Measurements from ENCODE around the gene PES1. TPM values are rescaled to one million over a fixed set of nuclear protein-coding genes. Genes with fewer than 3 reads are reported as not detected.
"Not testable (repeated sequence)": the region's sequence is repeated elsewhere in the genome, so short reads cannot be mapped to it uniquely, and the experiment has no call there.

PES1 gene
- total RNA-seq, 1 donor from 2014 or later, result 108 TPM

- FAIRE-seq (no peak), DNase-seq (ENCODE audit: low read depth) (no peak)
- no peak for TF ChIP-seq CTCF (IDR thresholded peaks at IDR 0.05; ENCODE audit: insufficient read depth, low read length, severe bottlenecking)
These were observed 7.3 kb upstream of the PES1 start for GRCh38 chr22:30598986-30599385.

GRCh38 chr22:30596886-30597285 is 5.2 kb upstream of the PES1 start:
- H3K27me3 ChIP-seq (ENCODE audit: control insufficient read depth, insufficient read depth, low read length), result peaks cover 2% of the 10 kb centered on the region
- no peaks in the 10 kb centered on the region for H3K36me3 ChIP-seq (ENCODE audit: control insufficient read depth, insufficient read depth, low read length)
- FAIRE-seq, result no peak
- no peak for DNase-seq (ENCODE audit: low read depth)
- no peak overlapping the region for H3K4me3 ChIP-seq (ENCODE audit: low read depth, low read length)
- no peak for TF ChIP-seq CTCF (IDR thresholded peaks at IDR 0.05; ENCODE audit: insufficient read depth, low read length, severe bottlenecking)

More at GRCh38 chr22:30598986-30599385, 7.3 kb upstream of the PES1 start:
- no peaks in the 10 kb centered on the region for H3K36me3 ChIP-seq (ENCODE audit: control insufficient read depth, insufficient read depth, low read length)
- H3K4me3 ChIP-seq (ENCODE audit: low read depth, low read length), result no peak overlapping the region
- peaks cover 2% of the 10 kb centered on the region for H3K27me3 ChIP-seq (ENCODE audit: control insufficient read depth, insufficient read depth, low read length)

DNA sequence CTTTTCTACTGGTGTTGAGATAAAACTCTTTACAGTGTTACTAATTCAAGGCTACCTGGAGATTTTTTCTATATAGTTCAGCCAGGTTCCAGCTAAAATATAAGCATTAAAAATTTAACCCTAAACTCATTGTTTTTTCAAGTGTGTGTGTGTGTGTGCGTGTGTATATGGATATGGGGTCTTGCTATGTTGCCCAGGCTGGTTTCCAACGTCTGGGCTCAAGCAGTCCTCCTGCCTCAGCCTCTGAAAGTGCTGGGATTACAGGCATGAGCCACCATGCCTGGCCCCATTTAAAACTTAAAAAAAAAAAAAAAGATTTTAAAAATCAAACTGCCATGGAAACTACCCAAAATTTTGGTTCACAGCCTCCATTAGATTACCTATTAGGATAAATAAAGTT is 4.5 kb upstream of the PES1 start:
- peaks cover 2% of the 10 kb centered on the region for H3K27me3 ChIP-seq (ENCODE audit: control insufficient read depth, insufficient read depth, low read length)
- FAIRE-seq, result no peak
- no peak for DNase-seq (ENCODE audit: low read depth)
- TF ChIP-seq CTCF (IDR thresholded peaks at IDR 0.05; ENCODE audit: insufficient read depth, low read length, severe bottlenecking), result no peak
- no peak overlapping the region for H3K4me3 ChIP-seq (ENCODE audit: low read depth, low read length)
- no peaks in the 10 kb centered on the region for H3K36me3 ChIP-seq (ENCODE audit: control insufficient read depth, insufficient read depth, low read length)

GRCh38 chr22:30592360-30592713 is 627 bp upstream of the PES1 start:
- H3K27me3 ChIP-seq (ENCODE audit: control insufficient read depth, insufficient read depth, low read length); DNase-seq (ENCODE audit: low read depth); FAIRE-seq; H3K4me3 ChIP-seq (ENCODE audit: low read depth, low read length): not testable (repeated sequence)
- peaks cover 11% of the 10 kb centered on the region for H3K36me3 ChIP-seq (ENCODE audit: control insufficient read depth, insufficient read depth, low read length)

DNA sequence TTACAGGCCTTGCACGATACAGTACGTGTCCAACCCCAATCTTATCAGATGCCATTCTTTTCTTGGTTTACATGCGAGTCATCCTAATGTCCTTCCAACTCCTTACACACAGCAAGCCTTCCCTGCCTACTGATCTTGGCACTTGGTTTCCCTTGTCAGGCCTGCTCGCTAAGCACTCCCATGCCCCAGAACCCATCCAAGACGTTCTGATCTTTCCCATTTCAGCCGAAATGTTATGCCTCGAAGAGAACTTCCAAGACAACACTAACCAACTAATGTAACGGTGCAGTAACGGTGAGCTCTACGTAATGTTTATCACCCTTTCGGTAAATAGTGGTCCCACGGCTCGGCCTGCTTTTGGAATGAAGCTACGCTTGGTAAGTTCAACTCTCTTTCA is 521 bp downstream of the PES1 start:
- peaks cover 18% of the 10 kb centered on the region for H3K36me3 ChIP-seq (ENCODE audit: control insufficient read depth, insufficient read depth, low read length)
- H3K4me3 ChIP-seq (ENCODE audit: low read depth, low read length), result peak overlapping the region; percentile 89
- H3K27me3 ChIP-seq (ENCODE audit: control insufficient read depth, insufficient read depth, low read length), result peaks cover 2% of the 10 kb centered on the region
- FAIRE-seq (no peak), DNase-seq (ENCODE audit: low read depth) (peak; percentile 29)
- no peak for TF ChIP-seq CTCF (IDR thresholded peaks at IDR 0.05; ENCODE audit: insufficient read depth, low read length, severe bottlenecking)

- DNase-seq (ENCODE audit: low read depth), result no peak
- H3K36me3 ChIP-seq (ENCODE audit: control insufficient read depth, insufficient read depth, low read length), result peaks cover 44% of the 10 kb centered on the region
- TF ChIP-seq CTCF (IDR thresholded peaks at IDR 0.05; ENCODE audit: insufficient read depth, low read length, severe bottlenecking), result no peak
- FAIRE-seq, result no peak
- no peak overlapping the region for H3K4me3 ChIP-seq (ENCODE audit: low read depth, low read length)
- no peaks in the 10 kb centered on the region for H3K27me3 ChIP-seq (ENCODE audit: control insufficient read depth, insufficient read depth, low read length)
These were observed 5.3 kb downstream of the PES1 start for GRCh38 chr22:30586414-30586813.
